CD1c-positive myeloid dendritic cell (primary cell): Measurements from ENCODE around the gene COL27A1.
A peak's percentile ranks its signal among the peaks of the same experiment; 100 is the strongest.

Experiments used
- DNase-seq: peaks from one replicate; pipeline ENCODE4 v3.0.0-alpha.2; 2016; ENCODE audit errors: extremely low spot score

Gene COL27A1

DNA sequence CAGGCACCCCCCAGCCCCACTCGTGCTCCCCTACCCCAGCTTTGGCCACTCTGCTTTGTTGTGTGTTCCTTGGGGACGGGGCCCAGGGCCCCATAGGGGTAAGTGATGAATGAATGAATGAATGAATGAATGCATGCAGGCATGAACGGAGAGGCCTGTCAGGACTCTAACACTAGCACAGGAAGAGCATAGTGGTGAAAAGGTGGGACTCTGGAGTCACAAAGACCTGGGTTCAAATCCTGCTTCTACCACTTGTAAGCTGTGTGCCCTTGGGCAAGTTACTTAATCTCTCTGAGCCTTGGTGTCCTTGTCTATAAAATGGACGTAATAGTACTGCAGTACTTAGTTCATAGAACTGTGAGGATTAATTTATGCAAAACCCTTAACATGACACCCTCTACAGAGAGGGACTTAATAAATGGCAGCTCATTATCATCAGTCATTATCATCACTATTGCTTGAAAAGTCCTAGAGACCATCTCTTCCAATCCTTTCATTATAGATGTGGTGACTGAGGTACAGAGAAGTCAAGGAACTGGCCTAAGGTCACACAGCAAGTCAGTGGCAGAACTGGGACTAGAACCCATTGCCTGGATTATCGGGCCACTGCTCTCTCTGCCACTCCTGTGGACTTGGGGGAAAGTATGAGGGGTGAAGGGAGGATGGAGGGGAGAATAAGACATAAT, 187.6 kb downstream of the COL27A1 start:
- no peak for DNase-seq

DNA sequence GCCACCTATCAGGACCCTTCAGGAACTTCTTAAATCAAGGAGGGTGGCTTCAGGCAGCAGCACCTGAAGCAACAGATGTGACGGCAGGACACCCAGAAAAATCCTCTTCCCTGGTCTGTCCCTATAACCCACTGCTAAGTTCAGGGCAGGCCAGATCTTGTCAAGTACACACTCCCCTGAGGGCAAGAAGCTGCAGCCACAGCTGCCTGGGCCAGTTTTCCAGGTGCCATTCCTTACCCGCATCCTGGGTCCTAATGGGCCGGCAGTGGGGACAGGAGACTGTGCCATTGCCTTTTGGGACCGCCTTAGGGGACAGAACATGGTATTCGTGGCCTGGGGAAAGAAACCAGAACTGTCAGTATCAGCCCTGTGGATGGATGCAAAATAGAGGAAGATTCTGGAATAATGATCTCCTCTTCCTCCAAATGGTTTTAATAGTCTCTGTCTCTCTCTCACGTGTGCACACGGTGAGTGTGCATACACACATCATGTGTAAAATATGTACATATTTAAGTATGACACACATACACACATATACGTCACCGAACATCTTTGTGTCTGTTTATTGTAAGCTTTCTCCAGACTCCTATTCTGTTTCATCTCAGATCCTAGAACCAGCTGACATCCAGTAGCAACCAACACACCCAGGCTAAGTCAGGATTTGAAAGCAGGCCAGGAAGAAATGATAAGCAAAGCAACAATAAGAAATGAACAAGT, 188.3 kb downstream of the COL27A1 start:
- DNase-seq, result no peak

DNA sequence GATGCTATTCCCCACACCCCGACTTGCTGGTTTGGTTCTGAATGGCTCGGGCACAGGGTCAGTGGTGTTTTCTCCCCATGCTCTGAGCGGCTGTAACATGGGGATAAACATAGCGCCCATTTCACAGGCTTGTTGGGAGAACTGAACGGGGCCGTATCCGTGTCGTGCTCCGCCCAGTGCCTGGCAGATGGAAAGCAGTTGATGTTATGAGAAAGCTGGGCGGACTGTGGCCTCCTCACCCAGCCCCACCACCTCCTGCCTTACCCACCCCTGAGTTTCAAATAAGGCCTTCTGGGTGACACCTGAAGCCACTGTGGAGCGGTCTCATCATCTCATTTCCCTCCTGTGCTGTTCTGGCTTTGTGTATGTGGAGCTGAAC, 188.8 kb downstream of the COL27A1 start:
- DNase-seq, result no peak

DNA sequence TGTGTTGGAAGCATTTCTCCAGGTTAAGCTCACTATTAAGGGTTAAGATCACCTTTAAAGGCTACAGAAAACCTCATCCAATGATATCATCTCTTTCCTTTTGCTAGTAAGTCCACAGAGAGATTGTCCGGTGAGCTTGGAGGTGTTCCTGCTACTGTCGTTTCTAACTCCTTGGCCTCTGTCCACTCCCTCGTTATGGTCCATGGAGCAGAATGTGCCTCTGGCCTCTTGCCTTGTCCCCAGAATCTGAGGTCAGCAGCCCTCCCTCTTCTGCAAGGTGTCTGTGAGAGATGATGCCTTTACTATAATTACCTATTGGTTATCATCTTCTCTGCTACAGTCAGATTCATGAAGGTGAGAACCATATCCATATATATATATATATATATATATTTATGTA, 189.4 kb downstream of the COL27A1 start:
- no peak for DNase-seq

DNA sequence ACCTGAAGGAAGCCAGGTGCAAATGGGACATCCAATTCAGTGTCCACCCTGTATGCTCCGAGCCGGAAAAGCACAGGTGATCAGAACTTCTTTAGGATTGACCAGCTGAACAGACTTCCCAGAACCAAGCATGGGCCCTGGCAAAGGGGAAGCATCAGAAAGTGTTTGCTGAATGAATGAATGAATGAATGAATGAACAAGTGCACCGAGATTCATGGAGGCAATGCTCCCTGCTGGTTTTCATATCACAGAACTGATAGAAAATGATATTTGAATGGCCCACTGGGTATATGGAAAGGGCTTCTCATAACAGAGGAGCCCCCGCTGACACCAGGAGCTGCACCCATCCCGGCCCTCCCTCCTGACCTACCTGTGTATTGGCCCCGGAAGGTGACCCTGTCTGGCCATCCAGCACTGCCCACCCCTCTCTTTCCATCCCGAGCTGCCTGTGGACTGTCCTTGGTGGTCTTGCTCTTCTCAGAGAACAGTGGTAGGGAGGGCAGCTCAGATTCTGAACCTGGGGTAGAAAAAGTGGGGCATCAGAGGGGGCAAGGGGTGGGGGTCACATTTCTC, 190.2 kb downstream of the COL27A1 start:
- no peak for DNase-seq

DNA sequence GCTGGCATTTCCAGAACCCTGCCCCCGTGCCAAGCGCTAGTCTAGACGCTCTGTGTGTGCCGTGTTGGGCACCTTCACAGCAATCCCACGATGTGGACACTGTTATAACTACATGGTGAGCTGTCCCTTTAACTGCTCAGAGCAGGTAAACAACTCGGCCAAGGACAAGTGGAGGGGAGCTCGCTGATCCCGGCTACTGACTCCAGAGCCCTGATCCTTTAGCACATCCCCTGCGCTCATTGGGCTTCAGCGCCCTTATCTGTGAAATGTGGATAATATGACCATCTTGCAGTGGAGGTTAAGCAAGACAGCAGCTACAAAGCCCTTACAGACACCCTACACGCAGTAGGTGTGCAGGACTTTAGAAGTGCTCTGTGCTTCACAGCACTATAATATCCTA, 190.8 kb downstream of the COL27A1 start:
- DNase-seq, result no peak

DNA sequence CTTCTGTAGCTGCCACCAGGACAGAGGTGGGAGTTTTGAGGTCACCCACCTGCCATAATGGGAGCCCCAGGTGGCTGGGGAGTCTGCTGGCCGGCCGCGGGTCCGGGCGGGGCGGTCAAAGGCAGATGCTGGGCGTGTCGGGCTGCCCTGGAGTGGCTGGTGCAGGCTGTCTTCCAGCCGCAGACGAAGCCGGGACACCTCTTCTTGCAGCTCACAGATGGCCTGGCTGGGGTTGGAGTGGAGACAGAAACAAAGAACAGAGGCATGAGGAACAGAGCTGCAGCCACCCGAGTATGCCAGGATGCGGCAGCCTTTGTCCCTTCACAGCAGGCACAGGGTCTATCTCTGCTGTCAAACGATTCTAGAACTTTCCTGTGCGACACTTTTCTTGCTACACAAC, 192.3 kb downstream of the COL27A1 start:
- no peak for DNase-seq

DNA sequence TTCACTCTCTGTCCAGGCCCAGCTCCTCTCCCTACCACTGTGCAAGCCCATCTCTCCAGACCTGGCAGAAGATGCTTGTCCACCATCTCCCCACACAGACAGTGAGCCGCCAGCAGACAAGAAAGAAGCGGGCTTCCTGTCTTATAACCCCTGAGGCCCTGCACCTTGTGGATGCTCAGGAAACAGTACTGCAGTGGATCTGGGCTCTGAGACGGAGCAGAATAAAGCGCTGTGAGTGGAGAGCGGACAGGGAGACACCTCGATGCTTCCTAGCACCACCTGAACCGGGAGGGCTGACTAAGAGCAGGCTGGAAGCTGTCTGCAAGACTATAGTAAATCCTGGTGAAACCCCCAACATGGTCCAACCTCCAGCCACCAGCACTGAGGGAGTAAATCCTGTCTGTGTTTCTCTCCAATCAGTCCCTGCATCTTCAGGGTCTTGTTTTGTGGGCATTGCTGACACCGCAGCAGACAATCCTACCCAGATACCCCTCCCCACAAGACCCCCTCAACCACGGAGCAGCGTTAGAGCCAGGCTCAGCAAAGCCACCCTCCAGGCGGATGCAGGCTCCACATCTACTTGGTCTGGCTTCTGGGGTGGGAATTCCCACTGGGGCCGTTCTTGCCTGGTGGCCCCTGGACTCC, 193.0 kb downstream of the COL27A1 start:
- no peak for DNase-seq

DNA sequence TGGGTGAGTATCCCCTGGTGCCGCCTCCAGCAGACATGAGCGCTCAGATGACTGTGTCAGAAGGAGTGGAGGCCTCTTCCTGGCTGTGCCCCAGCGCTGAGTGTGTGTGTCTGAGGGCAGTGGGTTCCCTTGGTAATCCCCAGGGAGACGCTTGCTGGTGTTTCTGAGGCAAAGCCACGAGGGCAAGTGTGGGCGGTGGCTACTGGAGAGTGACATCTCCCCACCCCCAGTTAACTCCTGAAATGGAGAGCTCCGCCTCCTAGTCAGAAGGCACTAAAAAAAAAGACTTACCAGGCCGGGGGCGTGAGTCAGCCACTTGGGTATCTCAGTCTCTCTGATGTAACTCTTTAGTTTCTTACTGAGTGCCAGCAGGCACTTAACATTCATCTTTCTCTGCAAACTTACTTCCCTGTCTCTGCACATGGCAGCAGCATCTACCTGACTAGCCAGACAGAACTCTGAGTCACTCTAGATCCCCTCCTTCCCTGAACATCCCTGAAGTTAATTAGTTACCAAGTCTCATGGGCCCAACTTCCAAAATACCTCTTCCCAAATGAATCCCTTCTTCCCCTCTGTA, 193.7 kb downstream of the COL27A1 start:
- peak; percentile 97 for DNase-seq

DNA sequence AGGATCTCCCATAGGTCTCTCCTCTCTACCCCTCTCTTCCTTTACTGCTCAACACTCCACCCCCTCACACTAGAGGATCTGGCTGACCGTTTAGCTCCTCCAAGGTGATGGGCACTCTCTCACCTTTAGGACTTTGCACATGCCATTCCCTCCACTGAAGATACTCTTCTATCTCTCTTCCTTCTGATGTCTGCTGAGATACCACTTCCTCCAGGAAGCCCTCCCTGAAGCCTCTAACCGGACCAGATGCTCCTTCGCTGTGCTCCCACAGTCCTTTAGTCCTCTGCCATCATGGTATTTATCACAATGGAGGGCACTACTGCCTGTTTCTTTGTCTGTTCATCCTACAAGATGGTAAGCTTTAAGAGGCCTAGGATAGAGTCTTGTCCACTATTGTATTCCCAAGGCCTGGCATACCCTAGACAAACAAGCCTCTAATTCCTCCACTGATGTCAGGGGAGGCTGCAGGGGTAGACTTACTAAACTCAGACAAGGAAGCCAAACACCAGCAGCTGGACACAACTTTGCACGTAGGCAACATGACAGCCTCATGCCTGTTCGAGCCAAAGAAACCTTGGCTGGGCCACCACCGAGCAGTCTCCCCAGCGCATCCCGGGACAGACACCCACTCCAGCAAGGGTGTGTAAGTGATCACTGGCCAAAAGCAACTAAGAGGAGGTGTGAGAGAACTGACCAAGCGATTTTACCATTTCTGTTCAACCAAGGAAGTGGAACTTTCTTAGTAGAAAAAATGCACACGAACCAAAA, 194.6 kb downstream of the COL27A1 start:
- no peak for DNase-seq

DNA sequence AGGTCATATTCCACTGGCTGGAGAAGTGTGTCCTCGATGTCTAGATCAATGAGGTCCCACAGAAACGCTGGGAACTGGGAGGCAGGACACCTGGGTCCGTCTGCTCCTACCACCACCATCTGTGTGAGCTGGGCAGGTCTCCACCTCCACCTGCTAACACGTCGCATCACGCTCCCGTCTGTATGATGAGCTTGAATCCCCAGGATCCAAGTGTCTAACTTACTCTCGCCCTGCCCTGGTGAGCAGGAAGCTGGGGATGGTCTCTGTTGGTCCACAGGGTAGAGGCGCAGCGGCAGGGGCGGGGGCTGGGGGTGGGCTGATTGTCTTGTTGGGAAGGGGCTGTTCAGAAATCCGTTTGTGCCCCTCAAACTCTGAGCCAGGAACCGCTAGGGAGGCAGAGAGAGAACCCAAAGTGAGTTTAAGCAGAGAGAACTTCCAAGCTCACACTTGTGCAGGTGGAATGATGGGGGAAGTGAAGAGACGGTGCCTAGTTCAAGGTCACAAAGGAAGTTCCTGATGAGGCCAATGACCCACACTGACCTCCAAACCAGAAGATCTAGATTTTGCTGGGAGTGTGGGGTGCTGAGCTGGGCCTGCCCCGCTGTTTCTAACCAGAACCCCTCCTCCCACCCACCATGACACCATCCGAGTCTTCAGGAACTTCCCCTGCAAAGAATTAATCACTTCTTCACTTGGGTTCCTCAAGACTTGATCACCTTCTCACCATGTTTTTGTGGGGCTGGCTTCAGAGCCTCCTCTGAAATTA, 195.5 kb downstream of the COL27A1 start:
- peak; percentile 70 for DNase-seq

DNA sequence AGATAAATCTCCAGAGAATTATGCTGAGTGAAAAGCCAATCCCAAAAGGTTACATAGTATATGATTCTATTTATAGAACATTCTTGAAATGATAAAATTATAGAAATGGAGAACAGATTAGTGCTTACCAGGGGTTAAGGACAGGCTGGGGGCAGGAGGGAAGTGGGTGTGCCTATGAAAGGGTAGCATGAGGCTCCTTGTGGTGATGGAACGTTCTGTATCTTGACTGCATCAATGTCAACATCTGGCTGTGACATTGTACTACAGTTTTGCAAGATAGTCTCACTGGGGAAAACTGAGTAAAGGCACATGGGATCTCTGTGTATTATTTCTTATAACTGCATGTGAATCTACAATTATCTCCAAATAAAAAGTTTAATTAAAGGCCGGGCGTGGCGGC, 196.6 kb downstream of the COL27A1 start:
- no peak for DNase-seq

DNA sequence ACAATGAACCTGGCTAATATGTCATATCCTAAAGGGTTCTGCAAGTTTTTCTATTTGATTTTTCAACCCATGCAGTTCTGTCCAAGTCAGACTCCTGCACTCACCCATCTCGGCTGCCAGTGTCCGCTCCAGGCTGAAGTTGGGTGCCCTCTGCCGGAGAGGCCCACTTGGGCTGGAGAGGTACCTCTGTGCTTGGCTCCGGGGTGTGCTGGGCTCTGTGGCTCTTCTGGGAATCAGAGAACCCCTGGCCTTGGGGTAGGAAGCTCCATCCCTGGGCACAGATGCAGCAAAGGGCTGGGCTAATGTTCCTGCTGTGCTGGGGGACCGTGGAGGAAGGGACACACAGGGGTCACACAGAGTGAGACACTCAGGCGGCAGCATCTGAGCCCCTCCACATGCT, 200.5 kb downstream of the COL27A1 start:
- DNase-seq, result no peak

DNA sequence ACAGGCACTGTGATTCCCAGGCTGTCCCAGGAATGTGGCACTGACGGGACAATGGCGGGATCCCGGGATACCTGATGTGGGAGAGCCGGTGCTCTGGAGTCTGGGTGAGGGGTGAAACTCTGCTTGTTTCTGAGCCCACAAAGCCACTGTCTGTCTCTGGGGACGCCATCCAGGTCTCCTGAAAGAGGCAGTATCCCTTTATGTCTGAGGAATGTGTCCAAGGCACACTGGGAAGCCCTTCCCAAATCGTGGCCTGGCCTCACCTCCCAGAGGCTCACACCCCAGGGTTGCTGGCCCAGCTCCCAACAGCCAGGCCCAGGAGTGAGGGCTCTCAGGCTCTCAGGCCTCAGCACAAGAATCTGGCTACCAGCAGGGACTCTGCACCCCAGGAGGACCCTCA, 201.5 kb downstream of the COL27A1 start:
- DNase-seq, result no peak

DNA sequence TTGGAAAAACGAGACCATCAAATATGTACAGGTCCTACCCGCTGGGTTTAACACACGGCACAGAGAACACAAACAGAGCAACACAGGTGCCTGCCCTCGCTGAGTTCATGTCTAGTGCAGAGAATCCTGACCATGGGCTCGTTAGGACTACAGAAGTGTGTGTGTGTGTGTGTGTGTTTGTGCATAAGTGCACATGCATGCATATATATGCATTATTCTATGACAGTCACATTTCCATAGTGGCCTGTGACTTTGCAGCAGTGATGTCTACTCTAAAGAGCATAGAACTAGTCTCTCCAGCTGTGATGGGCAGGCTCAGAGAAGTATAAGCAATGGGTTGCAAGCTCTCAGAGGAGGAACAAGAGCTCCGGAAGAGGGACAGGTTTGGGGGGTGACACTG, 202.0 kb downstream of the COL27A1 start:
- no peak for DNase-seq

DNA sequence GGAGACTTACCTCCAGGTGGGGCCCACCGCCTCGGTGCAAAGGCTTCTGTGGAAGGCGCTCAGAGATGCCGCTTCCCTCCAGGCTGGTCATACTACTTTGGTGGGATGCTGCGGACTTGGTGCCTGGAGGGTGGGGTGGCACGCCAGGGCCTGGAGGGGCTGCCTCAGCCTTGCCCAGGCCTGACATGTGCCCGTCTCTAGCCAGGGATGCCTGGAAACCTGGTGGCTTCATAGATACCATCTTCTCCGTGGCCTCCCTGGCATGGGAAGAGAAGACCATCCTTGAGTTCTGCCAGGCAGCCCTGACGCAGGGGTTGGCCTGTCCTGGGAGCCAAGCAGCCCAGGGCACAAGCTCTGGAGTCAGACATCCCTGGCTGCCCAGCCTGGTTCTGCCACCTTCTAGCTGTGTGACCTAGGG, 202.6 kb downstream of the COL27A1 start:
- no peak for DNase-seq

DNA sequence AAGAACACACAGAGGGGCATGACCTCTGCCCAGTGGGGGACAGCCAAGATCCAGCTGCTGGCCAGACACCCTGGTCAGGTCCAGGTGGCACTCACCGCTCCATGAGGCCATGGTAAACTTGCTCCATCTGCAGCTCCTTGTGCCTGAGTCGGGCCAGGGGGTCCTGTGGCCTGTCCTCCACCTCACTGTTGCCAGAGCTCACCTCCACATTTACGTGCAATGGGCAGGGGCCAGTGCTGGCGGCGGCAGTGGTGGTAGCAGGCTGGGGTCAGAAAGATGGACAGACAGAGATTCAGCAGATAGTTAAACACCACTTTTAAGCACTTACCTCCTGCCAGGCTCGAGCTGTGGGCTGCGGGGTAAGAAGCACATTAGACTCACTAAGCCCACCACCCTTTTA, 204.5 kb downstream of the COL27A1 start:
- DNase-seq, result no peak

DNA sequence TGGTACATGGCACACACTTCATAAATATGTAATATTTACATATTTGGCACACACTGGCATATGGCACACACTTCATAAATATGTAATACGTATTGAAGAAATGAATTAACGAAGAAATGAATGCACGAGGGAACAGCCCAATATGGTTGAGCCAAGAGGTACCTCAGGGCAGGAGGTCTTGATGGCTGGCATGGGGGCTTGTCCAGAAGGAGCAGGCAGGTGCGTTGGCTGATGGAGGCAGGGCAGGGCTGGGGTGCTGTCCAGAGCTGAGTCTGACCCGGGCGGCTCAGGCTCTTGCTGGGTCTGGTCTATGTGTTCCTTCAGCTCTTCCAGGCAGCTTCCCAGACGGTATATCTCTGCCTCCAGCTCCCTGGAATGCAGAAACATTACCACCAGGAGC, 206.2 kb downstream of the COL27A1 start:
- DNase-seq, result no peak
